KBM-7 (cell line): ENCODE results near the gene MIS18A.
"Not testable (repeated sequence)": the region's sequence is repeated elsewhere in the genome, so short reads cannot be mapped to it uniquely, and the experiment has no call there.

Experiments used
- DNase-seq: peaks from one replicate; pipeline ENCODE4 v3.0.0-alpha.2; 2015
- in situ Hi-C: fragments of 300-500 bp; cut with MboI; formaldehyde crosslinking; loops from 2 replicates; pipeline ENCODE4 v1.14.3; 2020; ENCODE audit warnings: low sequenced_read_pairs, low pct_unique_long_range_greater_than_20kb, mixed read lengths

The MIS18A gene

DNA sequence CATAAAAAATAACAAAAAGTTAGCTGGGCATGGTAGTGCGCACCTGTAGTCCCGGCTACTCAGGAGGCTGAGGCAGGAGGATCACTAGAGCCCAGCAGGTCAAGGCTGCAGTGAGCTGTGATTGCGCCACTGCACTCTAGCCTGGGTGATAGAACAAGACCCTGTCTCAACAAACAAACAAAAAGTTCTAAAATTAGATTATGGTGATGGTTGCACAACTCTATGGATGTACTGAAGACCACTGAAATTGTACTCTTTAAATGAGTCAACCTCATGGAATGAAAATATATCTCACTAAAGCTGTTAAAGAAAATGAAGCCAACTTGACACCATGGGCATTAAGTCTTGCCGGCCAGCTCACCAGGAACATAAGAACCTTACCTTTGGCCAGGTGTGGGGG lies 28.9 kb upstream of the MIS18A start:
- DNase-seq = no peak
- in situ Hi-C loops = no loop called here

DNA sequence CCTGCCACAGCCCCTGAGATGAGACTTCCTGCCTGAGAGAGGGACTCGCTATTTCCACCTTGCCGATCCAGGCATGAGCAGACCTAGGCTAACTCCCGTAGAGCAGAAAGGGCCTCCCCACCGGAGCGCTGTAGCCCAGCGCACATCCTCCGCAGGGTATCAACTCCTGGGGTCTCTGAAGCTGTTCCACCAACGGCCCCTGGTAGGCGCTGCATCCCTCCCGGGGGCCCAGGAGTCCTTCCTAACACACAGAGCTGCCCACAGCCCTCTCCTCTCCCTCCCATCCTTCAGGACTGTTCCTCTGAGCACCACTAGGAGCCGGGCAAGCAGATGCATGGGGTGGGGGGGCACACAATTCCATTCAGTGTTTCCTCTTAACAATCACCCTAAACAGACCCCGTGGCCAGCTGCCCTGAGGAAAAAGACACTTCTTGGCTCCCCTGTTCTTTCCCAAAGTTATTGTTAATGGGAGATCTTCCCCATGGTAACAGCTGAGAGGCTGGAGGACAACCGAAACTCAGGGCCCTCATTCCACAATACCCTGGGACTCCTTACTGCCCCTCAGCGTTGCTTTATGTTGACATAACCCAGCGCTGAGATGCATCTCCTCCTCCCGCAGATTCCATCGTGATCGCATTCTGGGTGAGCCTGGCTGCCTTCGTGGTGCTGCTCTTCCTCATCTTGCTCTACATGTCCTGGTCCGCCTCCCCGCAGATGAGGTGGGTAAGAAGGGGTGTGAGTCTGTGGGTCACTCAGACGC lies 27.4 kb upstream of the MIS18A start:
- DNase-seq = peak; percentile 14
- in situ Hi-C loops = no loop called here

DNA sequence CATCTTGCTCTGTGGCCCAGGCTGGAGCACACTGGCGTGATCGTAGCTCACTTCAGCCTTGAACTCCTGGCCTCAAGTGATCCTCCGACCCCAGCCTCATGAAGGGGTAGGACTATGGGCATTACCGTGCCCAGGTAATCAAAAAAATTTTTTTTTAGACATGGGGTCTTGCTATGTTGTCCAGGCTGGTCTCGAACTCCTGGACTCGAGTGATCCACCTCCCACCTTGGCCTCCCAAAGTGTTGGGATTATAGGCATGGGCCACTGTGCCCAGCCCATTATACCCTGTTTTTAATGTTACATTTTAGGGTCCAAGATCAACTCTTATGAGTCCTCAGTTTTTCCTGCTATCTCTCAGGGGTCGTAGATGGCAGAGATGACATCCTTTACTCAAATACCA lies 26.1 kb upstream of the MIS18A start:
- DNase-seq = no peak
- in situ Hi-C loops = no loop called here

DNA sequence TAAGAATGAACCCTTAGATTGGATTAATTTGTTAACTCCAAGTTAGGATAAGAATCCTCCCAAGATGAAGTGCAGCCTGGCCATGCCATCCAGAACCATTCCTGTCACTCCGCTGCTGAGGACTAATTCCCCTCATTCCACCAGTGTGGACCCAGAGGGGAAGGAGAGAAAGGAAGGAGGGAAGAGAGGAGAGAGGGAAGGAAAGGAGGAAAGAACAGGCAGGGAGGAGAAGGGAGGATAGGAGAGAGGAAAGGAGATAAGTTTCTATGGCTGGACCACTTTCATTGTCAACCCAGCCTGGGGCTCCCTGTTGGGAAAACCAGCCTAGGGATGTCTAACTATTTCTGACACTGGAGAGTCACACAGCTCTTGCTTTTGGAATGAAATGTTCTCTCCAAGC lies 24.5 kb upstream of the MIS18A start:
- no peak for DNase-seq
- in situ Hi-C loops = no loop called here

DNA sequence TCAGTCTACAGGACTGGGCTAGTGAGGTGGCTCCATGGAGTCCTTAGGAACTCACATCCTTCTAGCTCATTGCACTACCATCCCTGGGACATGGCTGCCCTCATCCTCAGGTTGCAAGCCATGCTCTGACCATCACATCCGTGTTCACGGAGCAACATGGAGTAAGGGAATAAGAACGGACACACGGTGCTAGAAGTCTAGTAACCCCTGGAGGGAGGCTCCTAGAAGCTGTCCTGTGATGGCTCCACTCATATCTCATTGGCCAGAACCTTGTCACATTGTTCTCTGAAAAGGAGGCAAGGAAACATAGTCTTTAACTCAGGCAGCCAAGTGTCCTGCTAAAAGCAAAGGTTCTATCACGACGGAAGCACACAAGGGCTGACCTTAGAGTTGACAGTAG lies 23.7 kb upstream of the MIS18A start:
- in situ Hi-C loops = no loop called here
- no peak for DNase-seq

DNA sequence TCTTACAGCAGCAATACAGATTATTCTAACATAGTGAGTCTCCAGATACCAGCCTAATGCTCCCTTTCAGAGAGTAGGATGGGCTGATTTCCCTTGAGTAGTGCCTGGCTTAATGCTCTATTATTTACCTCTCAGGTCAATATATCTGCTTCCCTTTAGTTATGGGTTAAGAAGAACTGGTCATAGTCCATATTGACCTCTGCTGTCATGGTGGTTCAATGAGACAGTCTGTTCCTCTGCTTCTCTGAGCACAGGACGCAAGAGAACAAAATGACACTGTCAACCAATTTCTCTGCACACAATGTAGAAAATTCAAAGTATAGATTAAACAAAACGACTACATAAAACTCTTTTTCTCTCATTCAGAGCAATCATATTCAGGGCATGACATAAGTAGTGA lies 22.7 kb upstream of the MIS18A start:
- in situ Hi-C loops = no loop called here
- no peak for DNase-seq

DNA sequence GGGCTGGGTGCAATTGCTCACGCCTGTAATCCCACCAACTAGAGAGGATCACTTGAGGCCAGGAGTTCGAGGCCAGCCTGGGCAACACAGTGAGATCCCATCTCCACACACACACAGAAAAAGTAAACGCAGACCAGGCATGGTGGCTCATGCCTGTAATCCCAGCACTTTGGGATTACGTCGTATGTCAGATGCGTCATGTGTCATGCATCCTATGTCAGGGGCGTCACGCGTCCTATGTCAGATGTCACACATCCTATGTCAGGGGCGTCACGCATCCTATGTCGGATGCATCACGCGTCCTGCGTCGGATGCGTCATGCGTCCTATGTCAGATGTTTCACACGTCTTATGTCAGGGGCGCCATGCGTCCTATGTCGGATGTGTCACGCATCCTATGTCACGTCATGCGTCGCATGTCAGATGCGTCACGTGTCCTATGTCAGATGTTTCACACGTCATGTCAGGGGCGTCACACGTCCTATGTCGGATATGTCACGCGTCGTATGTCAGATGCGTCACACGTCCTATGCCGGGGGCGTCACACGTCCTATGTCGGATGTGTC lies 21.4 kb upstream of the MIS18A start:
- DNase-seq = no peak
- in situ Hi-C loops = no loop called here

DNA sequence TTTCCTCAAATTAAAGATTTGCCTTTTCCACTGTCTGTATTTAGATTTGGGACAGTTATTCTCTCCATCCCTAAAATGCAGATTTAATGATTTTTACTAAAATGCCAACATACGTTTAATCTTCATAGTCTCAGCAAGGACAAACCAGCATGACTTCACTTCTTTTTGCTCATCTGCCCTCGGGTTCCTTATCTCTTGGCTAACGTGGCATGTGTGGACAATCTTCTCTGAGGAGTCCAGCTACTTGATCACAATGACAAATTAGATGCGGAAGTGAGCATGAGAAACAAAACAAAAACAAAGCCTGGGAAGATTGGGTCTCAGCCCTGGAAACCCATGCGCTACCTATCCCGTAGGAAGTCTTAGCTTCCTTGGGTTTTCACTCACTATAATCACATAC lies 20.8 kb upstream of the MIS18A start:
- DNase-seq = no peak
- in situ Hi-C loops = no loop called here

DNA sequence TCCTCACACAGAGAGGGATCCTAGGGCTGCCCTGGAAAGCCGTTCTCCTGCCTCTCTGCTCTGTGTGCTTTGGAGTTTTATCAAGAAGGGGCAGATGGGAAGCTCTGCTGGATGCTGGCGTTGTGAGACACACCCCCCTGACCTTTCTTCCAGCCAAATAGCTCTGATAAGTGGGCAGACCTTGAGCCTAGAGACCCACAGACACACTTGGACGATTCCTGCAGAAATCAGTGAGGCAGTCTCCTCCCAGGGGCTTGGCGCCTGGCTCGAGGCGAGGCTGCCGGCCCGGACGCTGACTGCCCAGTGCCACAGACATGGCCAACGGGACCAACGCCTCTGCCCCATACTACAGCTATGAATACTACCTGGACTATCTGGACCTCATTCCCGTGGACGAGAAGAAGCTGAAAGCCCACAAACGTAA lies 19.8 kb upstream of the MIS18A start, which contains the start of gene MRAP:
MRAP (plus strand) TSS at position 198 of the 424 bp plus-strand sequence; CDS start at position 315, 117 bp downstream.
- in situ Hi-C loops = no loop called here
- no peak for DNase-seq

DNA sequence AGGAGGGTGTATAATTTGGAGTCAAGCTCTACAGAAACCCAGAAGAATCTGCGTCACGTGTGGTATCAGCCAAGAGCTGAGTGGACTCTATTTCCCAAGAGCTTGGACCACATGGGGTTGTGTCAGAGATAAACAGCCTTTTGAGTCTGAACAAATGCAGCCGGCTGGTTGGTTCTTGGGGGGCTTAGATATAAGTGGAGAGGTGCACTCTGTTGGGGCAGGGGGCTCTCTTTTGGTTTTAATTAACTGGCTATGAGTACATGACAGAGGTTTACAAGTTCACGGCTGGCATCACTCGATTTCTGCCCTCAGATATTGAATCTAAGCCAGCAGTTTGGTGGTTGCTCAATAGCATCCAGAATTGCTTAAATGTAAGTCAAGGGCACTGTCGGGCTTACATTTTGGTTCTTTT lies 19.3 kb upstream of the MIS18A start:
- in situ Hi-C loops = no loop called here
- no peak for DNase-seq

DNA sequence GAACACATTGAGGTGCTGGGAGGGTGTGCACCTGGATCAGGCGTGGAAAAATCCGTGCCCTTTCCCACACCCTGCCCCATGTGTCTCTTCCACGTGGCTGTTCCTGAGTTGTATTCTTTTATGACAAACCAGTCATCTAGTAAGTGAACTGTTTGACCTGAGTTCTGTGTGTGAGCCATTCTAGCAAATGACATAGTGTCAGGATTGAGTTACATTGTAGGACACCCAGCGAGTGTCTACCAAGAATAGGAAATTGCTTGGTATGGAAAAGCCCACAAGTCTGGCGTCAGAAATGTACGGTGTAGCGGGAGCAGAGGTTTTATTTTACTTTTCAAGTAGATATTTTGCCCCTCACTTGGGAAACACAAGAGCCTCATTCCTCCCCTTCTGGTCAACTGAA lies 18.6 kb upstream of the MIS18A start:
- DNase-seq = no peak
- in situ Hi-C loops = no loop called here

DNA sequence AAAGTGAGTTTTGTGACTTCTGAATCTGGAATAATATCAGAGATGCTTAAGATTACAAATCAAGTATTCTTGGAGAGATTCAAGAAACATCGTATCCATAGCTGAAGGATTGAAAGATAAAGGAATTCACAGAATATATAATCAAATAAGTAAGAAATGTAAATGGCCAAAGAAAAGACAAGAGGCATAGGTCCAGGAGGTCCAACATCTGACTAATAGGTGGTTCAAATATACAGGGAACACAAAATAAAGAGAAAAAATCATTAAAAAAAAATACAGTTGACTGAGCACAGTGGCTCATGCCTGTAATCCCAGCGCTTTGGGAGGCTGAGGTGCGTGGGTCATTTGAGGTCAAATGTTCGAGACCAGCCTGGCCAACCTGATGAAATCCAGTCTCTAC lies 6.6 kb upstream of the MIS18A start:
- in situ Hi-C loops = no loop called here
- no peak for DNase-seq

DNA sequence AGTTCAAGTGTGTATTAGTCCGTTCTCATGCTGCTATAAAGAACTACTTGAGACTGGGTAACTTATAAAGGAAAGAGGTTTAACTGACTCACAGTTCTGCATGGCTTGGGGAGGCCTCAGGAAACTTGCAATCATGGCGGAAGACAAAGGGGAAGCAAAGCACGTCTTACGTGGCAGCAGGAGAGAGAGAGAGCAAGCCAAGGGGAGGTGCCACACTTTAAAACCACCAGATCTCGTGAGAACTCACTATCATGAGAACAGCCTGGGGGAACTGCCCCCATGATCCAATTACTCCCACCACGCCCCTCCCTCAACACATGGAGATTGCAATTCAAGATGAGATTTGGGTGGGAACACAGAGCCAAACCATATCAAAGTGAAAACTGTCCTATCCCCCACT lies 4.1 kb upstream of the MIS18A start:
- peak; percentile 6 for DNase-seq
- in situ Hi-C loops = no loop called here

DNA sequence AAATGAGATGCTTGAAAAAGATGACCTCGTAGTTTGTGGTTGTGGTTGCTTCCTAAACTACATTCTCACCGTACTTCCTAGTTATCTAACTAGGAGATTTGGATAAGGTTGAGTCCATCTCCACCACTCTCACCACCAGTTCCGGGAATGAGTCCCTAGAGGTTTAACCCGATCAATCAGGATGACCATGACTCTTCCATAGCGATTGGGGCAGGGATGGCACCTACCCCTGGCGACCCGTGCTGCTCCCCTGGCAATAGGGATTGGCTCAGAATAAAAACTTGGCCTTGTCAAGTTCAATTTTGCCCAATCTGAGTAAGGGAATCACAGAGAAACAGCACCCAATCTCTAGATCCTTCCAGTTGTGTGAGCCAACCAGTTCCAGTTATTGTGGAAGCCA lies 2.7 kb upstream of the MIS18A start:
- no peak for DNase-seq
- in situ Hi-C loops = no loop called here

DNA sequence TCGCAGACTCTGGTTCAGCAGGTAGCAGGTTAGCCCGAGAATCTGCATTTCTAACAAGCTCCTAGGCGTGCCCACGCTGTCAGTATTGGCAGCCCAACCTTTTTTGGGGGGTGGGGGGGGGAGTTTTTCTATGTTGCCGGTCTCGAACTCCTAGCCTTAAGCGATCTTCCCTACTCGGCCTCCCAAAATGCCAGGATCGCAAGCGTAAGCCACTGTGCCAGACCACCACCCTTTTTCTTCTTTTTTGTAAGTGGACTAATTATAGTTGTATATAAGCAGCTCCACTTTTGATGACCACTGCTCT lies 480 bp upstream of the MIS18A start:
- no peak for DNase-seq
- in situ Hi-C loops = no loop called here

DNA sequence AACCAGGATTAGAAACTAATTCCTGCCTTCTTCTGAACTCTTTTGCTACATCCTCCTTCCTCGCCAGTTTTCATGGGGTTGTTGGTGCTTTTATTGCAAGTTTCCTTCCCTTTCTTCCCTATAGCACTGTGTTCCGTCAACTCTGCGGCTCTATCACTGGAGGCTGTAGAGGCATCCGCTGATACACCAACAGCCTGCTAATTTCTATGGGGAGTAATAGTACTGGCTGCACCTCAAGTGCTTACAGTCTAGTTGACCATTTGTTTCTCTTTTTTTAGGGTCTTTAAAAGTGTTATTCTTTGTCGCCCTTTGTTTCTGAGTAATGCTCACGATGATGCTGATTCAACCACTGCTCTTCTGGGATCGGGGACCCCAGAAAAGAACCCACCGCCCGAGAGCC lies 746 bp downstream of the MIS18A start:
- in situ Hi-C loops = no loop called here
- DNase-seq = peak; percentile 60

DNA sequence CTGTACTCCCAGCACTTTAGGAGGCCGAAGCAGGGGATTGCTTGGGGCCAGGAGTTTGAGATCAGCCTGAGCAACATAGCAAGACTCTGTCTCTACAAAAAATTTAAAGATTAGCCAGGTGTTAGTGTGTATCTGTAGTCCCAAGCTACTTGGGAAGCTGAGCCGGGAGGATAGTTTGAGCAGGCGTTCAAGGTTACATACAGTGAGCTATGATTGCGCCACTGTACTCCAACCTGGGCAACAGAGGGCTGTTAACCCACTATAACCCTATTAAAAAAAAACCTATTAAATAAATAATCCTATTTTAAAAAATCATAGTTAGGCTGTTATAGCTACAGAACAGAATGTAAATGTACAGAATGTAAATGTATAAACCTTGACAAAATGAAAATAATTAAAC lies 2.2 kb downstream of the MIS18A start:
- DNase-seq = no peak
- in situ Hi-C loops = no loop called here

DNA sequence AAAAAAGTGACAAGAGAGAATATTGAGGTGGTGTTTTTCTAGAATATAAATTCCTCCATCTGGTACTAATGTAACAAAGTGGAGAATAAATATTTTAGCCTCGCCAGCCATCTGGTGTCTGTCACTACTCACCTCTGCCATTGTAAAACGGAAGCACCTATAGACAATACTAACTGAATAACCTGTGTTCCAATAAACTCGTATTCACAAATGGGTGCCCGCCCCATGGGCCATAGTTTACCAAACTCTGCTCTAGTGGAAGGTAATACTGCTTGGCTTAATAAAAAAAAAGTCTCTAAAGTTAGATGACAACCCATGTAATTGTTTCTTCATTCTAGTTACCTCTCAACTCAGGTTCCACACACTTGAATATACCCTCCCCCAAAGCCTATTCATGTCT lies 8.1 kb downstream of the MIS18A start:
- DNase-seq = no peak
- in situ Hi-C loops = loop anchor here (25.0 kb wide), 1 partner anchor 408 kb away; the partner anchor contains the start of gene HUNK

DNA sequence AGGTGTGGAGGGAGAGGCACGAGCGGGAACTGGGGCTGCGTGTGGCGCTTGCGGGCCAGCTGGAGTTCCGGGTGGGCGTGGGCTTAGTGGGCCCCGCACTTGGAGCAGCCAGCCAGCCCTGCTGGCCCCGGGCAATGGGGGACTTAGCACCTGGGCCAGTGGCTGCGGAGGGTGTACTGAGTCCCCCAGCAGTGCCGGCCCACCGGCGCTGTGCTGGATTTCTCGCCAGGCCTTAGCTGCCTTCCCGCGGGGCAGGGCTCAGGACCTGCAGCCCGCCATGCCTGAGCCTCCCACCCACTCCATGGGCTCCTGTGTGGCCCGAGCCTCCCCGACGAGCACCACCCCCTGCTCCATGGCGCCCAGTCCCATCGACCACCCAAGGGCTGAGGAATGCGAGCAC lies 13.5 kb downstream of the MIS18A start:
- in situ Hi-C loops = loop anchor here (25.0 kb wide), 1 partner anchor 403 kb away; the partner anchor contains the start of gene HUNK
- DNase-seq = not testable (repeated sequence)

DNA sequence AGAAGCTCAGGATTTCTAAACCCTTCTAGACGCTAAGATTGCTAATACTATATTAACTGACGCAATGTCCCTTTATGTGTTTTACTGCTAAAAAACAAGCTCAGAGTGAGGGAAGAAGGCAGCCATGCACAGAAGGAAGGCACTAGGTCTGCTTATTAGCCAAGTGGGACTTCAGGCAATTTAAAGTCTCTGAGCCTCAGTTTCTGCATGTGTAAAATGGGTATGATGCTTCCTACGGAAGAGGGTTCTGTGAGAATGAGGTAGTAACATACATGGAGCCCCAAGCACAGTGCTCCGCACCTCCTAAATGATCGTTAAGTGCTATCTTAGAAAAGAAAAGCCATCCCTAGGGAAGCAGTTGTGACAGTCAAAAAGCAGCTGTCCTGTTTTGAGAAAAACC lies 16.9 kb downstream of the MIS18A start:
- no peak for DNase-seq
- in situ Hi-C loops = loop anchor here (25.0 kb wide), 1 partner anchor 400 kb away; the partner anchor contains the start of gene HUNK

DNA sequence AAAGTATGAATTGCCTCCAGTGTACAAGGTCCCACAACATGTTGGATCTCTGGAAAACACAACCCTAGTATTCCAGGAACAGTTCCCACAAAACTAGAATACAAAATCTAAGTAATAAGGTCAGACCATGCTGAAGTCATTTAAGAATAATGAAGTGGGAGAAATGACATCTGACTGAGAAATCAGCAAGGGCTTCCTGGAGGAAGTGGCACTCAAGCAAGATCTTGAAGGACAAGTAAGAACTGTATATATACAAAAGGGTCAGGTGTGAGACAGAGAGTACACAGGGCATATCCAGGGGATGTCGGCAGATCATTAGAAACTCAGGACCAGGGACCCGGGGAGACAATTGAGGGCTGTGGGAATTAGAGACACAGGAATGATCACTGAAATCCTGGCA lies 18.7 kb downstream of the MIS18A start:
- in situ Hi-C loops = loop anchor here (25.0 kb wide), 1 partner anchor 398 kb away; the partner anchor contains the start of gene HUNK
- no peak for DNase-seq
